ENCODE measurements around the gene PIK3CB.

DNA sequence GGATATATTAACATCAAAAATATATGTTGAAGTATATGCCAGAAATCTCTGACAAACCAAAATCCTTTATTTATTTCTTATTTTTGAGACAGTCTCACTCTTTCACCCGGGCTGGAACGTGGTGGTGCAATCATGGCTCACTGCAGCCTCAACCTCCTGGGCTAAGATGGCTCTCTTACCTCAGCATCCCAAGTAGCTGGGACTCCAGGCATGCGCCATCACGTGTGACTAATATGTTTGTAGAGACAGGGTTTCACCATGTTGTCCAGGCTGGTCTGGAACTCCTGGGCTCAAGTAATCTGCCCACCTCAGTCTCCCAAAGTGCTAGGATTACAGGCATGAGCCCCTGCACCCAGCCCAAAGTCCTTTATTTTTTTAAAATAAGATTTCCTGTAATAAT lies 214.3 kb downstream of the PIK3CB start:
- TF ChIP-seq CTCF (IDR thresholded peaks at IDR 0.05; ENCODE audit: insufficient read depth, low read length, poor library complexity, severe bottlenecking) = no peak
- no peak for TF ChIP-seq EZH2phosphoT487 (conservative IDR thresholded peaks at IDR 0.05; ENCODE audit: low read length)
